Measurements from ENCODE around the gene WWC1. TPM values are rescaled to one million over a fixed set of nuclear protein-coding genes. Genes with fewer than 3 reads are reported as not detected.

WWC1 gene
- total and polyA plus RNA-seq, 2 experiments from 2014 or later, result 27.6 to 27.8 TPM

GRCh38 chr5:168446983-168447619 is 155.7 kb downstream of the WWC1 start:
- no peaks in the 10 kb centered on the region for H3K36me3 ChIP-seq (replicated peaks; ENCODE audit: insufficient read depth, low read depth)
- H3K79me2 ChIP-seq, result no peaks in the 10 kb centered on the region
- no peak overlapping the region for H3K27ac ChIP-seq
- H3K4me1 ChIP-seq (ENCODE audit: insufficient read depth), result no peaks in the 10 kb centered on the region
- no peak overlapping the region for H3K4me3 ChIP-seq
- DNase-seq (ENCODE audit: low spot score), result no peak
- TF ChIP-seq CTCF (IDR thresholded peaks at IDR 0.05; ENCODE audit: poor library complexity) (no peak), EZH2phosphoT487 (IDR thresholded peaks at IDR 0.05; ENCODE audit: low read depth, severe bottlenecking, unreplicated experiment) (no peak), EZH2 (IDR thresholded peaks at IDR 0.05; ENCODE audit: borderline replicate concordance) (no peak)
- H3K9me2 ChIP-seq (replicated peaks; ENCODE audit: insufficient read depth), result no peaks in the 10 kb centered on the region
- no peak overlapping the region for H3K4me2 ChIP-seq
- WGBS (ENCODE audit: low lambda C conversion rate, missing lambda C conversion rate), result 78% methylated on average over 10 of the region's 10 CpGs
- H2AFZ ChIP-seq, result no peak overlapping the region
- H4K20me1 ChIP-seq (ENCODE audit: insufficient read depth, poor library complexity, severe bottlenecking), result no peaks in the 10 kb centered on the region
- H3K27me3 ChIP-seq, result no peaks in the 10 kb centered on the region
- H3K9me3 ChIP-seq (ENCODE audit: low read depth), result no peaks in the 10 kb centered on the region

GRCh38 chr5:168447808-168448207 is 156.4 kb downstream of the WWC1 start:
- Histone ChIP-seq H2AFZ (no peak overlapping the region), H3K27ac (no peak overlapping the region), H3K4me3 (no peak overlapping the region), H4K20me1 (ENCODE audit: insufficient read depth, poor library complexity, severe bottlenecking) (no peaks in the 10 kb centered on the region), H3K4me2 (no peak overlapping the region), H3K9me3 (ENCODE audit: low read depth) (no peaks in the 10 kb centered on the region), H3K9me2 (replicated peaks; ENCODE audit: insufficient read depth) (no peaks in the 10 kb centered on the region), H3K27me3 (no peaks in the 10 kb centered on the region), H3K36me3 (replicated peaks; ENCODE audit: insufficient read depth, low read depth) (no peaks in the 10 kb centered on the region), H3K4me1 (ENCODE audit: insufficient read depth) (no peaks in the 10 kb centered on the region), H3K79me2 (no peaks in the 10 kb centered on the region)
- 97% methylated on average over 4 of the region's 4 CpGs for WGBS (ENCODE audit: low lambda C conversion rate, missing lambda C conversion rate)
- no peak for DNase-seq (ENCODE audit: low spot score)
- TF ChIP-seq EZH2 (IDR thresholded peaks at IDR 0.05; ENCODE audit: borderline replicate concordance) (no peak), EZH2phosphoT487 (IDR thresholded peaks at IDR 0.05; ENCODE audit: low read depth, severe bottlenecking, unreplicated experiment) (no peak), CTCF (IDR thresholded peaks at IDR 0.05; ENCODE audit: poor library complexity) (no peak)

- H3K9me2 ChIP-seq (replicated peaks; ENCODE audit: insufficient read depth), result no peaks in the 10 kb centered on the region
- no peaks in the 10 kb centered on the region for H3K27me3 ChIP-seq
- 70% methylated on average over 2 of the region's 2 CpGs for WGBS (ENCODE audit: low lambda C conversion rate, missing lambda C conversion rate)
- H3K4me2 ChIP-seq, result no peak overlapping the region
- H3K9me3 ChIP-seq (ENCODE audit: low read depth), result no peaks in the 10 kb centered on the region
- H3K4me3 ChIP-seq, result no peak overlapping the region
- H3K4me1 ChIP-seq (ENCODE audit: insufficient read depth), result no peaks in the 10 kb centered on the region
- TF ChIP-seq EZH2 (IDR thresholded peaks at IDR 0.05; ENCODE audit: borderline replicate concordance) (no peak), EZH2phosphoT487 (IDR thresholded peaks at IDR 0.05; ENCODE audit: low read depth, severe bottlenecking, unreplicated experiment) (no peak), CTCF (IDR thresholded peaks at IDR 0.05; ENCODE audit: poor library complexity) (no peak)
- no peak overlapping the region for H2AFZ ChIP-seq
- no peak overlapping the region for H3K27ac ChIP-seq
- H3K36me3 ChIP-seq (replicated peaks; ENCODE audit: insufficient read depth, low read depth), result no peaks in the 10 kb centered on the region
- no peaks in the 10 kb centered on the region for H3K79me2 ChIP-seq
- DNase-seq (ENCODE audit: low spot score), result no peak
- no peaks in the 10 kb centered on the region for H4K20me1 ChIP-seq (ENCODE audit: insufficient read depth, poor library complexity, severe bottlenecking)
Measured at GRCh38 chr5:168449166-168449565, 157.7 kb downstream of the WWC1 start.
